Hematopoietic multipotent progenitor cell treated with erythropoietin and hydrocortisone succinate and interleukin-3 and kit ligand, for 15 days (in vitro differentiated cells): ENCODE measurements around the gene PRKAG2.

ENCODE experiments used
- DNase-seq: peaks from one replicate; pipeline ENCODE4 v3.0.0-alpha.2; 2015; ENCODE audit warnings: low spot score

Gene PRKAG2

GRCh38 chr7:151817981-151818673, 58.8 kb downstream of the PRKAG2 start:
- DNase-seq: no peak

GRCh38 chr7:151817315-151817690, 59.6 kb downstream of the PRKAG2 start:
- DNase-seq: no peak

DNA sequence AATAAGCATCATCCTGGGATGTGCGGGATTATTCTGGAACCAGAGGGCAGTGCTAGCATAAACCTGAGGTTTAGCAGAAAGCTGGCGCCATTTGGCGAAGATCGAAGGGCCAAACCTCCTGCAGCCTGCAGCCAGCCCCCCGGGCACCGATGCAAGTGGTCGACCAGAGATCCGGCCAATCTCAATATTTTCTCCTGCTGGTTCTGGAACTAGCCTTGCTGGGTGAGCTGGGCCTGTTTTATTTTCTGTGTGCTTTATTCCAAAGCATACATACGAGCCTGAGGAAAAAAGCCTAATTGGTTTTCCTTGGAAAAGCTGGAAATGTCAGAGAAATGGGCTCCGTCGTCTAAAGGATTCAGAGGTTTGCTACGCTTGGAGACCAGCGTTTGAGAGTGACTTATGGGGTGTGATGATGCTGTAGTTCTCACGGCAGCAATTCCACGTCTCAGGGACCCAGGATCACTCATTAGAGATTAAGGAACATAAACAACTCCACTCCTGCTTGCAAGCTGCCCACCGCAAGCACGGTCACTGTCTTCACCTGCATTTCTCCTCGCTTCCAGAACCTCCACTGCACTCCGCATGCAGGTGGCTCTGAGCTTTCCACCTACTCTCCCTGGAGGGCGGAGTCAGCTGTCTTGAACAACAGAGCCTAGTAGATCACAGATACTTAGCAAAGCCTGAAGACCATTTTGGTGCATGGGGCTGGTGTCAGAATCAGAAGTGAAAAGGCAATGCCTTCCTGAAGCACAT, 60.2 kb downstream of the PRKAG2 start:
- DNase-seq: no peak

DNA sequence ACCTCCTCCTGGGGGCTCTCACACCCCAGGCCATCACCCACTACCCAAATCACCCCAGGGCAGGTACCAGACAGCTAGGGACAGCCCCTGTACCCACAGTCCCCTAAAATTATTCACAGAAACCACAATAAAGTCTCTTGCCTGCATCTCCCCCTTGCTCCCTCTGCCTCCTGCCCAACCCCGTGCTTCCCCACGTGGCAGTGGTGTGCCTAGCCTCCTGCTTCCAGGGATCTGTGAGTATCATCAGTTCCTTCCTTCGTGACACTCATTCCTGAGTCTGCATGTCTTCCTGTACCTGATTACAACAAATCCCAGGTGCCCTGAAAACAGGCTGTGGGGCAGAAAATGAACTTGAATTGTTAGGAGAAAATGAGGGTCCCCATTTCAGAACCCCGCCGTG, 61.5 kb downstream of the PRKAG2 start:
- no peak for DNase-seq

DNA sequence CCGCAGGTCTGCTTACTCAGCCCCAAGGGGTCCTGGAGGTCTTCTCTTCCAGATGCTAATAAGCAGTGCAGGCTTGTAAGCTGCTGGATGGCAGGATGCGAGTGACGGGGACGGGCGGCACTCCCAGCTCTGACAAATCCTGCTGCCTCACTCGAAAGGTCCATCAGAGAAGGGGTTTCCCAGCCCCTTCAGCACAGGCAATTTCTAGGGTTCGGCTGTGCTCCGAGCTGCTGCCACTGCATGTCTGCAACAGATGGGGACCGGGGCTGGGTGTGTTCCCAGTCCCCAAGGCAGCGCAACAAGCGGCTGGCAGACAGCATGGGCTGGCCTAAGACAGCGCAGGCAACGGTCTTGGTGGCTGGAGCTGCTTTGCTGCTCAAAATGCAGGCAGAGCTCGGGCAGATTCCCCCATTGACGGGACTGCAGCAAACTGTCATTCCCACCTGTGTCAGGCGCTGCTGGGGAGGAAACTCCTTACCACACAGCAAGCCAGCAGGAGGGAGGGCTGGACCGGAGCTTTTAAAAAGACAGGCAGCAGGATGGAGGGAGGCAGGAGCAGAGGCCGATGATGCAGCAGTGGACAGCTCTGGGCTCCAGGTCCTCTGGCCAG, 62.4 kb downstream of the PRKAG2 start:
- DNase-seq: no peak

- DNase-seq: no peak
These were observed 62.9 kb downstream of the PRKAG2 start for GRCh38 chr7:151813997-151814396.

GRCh38 chr7:151813445-151813844, 63.5 kb downstream of the PRKAG2 start:
- no peak for DNase-seq

DNA sequence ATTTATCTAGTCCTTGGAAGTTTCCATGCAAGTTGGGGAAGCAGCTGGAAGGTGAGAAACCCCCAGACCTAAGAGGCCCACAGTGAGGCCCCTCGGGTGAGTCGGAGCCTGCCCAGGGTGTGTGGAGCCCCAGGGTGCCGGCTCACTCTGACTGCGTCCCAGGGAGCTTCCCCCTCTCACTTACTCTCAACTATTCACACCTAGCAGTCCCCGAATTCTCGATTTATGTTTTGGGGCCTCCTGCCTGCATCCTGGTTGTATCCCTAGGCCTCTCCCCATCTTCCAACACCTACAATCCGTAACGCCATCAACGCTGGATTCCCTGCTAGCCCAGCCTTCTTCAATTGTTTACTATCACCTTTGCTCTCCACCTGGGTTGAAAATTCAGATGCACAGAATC, 63.9 kb downstream of the PRKAG2 start:
- DNase-seq: no peak

DNA sequence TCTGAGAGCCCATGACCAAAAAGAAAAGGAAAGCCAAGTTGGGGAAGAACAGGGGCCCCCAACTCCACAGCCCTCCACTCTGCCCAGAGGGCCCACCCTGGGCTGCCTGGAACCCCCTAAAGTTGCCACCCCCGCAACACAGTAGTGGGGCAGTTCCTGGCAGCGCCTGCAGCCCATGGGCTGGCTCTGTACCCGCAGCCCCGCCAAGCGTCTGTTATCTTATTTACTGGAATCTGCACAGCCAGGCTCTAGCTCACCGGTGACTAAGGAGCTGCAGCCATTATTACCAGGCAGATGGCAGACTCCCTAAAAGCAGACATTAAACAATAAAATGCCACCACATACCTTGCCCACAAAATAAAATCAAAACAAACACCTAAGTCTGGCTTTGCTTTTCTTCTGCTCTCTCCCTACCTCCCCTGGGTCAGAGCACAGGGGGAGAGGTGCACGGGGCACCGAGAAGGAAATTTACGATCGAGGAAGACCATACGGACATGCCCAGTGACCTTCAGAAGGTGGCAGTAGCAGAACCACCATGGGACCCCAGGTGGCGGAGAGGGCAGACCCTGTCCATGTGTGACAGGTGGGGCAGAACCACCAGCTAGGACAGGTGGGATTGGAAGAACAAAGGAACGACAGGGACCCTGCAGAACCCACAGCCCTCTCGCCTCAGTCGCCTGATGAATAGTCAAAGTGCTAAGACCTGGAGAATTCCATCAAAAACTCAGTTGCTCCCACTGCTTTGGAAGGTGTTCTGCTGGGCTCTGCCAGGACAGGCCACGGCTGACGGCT, 66.3 kb downstream of the PRKAG2 start:
- no peak for DNase-seq

DNA sequence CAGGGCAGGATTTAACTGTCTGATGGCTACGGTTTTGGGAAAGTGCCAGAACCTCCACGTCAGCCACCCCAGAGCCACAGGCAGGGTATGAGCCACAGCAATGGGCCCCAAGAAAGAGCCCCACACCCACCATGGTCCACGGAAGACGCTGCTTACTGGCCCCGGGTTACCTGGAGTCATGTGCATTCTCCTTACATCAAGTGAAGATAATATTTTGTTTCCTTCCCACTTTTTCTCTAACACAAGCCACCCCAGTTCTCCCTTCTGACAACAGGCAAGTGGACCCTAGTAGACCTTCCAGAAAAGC, 67.1 kb downstream of the PRKAG2 start:
- DNase-seq: no peak

GRCh38 chr7:151809146-151809863, 67.6 kb downstream of the PRKAG2 start:
- no peak for DNase-seq

DNA sequence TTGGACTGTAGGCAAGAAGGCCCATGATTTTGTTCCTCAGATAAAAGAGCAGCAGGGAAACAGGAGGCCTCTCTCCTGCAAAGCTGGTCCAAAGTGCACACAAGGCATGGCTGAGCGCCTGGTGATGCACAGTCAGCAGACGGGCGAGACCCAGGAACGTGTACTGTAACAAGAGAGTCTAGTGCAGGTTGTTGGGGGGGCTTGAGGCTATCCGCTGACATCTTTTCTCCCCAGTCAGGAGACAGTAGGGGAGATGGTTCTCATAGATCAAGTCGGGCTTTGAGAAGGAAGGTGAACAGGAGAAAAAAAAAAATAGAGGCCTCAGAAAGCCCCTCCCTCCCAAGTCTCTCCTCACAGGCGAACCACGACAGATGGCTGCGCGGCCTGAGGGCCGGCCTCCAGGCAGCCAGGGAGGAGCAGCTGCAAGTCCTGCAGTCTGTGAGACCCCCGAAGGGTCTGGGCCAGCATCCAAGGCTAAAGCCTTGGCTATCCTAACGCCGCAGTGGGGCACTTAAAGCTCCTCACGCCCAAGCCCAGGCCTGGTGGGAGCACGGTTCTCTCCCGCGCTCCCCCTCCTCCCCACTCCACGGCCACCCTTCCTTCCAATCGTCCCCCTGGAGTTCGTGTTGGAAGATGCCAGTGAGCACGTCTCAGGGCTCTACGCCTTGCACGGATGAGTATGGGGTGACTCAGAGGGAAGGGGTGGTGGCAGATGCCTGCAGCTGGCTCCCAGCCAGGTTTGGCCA, 68.3 kb downstream of the PRKAG2 start:
- DNase-seq: no peak

DNA sequence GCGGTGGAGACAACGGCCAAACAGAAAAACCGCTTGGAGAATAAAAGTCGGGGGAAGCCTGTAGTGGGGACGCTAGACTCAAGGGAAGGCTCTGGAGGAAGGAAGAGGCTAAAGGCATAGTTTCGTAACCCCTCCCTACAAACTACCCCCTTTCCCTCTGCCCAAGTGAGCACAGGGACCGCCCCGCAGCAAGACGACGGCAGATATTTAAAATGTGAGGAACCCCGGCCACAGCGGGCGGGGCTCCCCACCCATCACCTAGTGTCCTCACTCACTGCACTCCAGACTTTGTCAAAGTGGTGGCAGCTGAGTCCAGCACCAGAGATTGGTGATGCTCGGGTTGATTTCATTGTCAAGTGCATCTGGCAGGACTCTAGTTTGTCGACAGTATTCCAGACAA, 69.1 kb downstream of the PRKAG2 start:
- no peak for DNase-seq

GRCh38 chr7:151806952-151807775, 69.8 kb downstream of the PRKAG2 start:
- DNase-seq: no peak

DNA sequence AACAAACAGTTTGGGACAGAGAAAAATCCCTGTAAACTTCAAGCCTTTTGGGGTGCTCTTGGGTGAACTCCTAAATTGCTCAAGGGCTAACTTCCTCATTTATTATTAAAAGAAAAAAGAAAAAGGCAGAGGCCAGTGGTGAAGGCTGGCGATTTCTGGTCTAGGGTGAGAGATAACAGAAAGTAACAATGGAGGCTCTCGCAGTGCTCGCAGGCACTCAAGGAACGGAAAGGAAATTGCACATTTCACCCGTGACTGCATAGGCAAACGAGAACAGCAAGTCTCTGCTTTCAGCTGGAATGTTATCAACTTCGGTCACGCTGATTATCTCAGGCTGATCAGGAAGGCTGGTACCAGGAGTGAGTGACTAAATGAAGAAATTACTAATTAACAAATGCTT, 70.7 kb downstream of the PRKAG2 start:
- no peak for DNase-seq

GRCh38 chr7:151805191-151805590, 71.7 kb downstream of the PRKAG2 start:
- DNase-seq: no peak

GRCh38 chr7:151804756-151805155, 72.2 kb downstream of the PRKAG2 start:
- no peak for DNase-seq

- no peak for DNase-seq
These were observed 73.1 kb downstream of the PRKAG2 start for GRCh38 chr7:151803841-151804240.

DNA sequence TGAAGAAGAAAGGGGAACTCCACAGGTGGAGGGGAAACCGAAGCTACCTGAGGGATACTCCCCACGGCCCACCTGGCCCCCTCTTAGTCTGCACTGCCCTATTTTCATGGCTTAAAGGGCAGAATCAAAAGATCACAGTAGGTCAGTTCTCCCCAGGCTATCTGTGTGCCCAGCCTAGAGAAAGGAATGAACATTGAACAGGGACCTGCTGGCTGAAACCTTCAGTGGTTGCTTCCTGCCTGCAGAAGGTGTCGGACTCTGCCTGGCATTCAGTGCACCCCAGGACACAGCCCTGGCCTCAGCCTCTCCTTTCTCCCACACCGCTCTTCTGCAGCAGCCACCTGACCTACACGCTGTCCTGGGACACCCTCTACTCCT, 74.5 kb downstream of the PRKAG2 start:
- DNase-seq: no peak

DNA sequence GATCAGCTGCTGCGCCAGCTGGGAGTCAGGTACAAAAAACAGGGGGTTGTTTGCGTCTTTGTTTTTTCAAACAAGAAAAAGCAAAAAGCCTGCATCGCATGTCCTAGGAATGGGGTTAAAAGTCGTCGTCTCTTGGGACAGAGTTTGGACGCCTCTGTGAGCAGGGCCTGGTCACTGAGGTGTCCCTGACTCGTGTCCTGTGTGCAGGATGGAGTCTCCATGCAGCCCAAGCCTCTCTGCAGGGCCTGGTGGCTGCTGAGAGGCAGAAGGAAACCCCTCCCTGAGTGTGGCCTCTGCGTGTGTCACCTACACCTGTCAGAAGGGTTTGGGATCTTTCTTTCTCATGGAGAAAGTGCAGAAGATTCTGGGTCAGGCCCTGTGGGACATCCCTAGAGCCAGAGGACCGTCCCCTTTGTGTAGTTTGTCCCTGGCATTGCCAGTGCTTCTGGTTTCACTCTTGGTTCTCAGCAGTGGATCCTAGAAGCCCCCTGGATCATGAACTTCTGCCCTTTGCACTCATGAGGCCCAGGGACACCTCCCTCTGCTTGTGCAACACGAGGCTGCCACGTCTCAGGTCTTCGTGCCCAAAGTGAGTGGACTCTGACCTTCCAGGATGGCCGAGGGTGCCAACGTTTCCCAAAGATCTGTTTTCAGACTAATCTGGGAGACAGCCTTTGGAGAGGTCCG, 75.0 kb downstream of the PRKAG2 start:
- no peak for DNase-seq
